HG03066 (cell line): ENCODE measurements around the gene ANK2.

Experiments used
- ATAC-seq: cut with Tn5 transposase; IDR thresholded peaks from one replicate; pipeline ENCODE4 v1.9.1; 2021; ENCODE audit warnings: low read depth; ENCODE audit not compliant: unreplicated experiment

The ANK2 gene

DNA sequence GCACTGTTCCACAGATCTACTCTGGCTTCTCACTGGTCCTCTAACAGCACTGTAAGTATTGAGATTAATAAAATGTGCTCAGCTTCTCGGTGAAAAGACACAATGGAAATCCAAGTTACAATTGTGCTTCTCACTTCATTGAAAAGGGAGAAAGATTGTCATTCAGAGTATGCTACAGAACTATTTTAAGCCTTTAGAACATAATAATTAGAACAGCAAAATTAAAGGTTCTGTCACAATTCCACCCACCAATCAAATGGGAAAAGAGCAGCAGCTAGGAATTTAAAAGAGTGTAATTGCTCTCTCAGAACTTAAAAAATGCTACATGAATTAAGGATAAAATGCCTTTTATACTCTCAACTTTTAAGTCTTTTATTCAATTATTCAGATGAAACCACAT lies 329.4 kb downstream of the ANK2 start:
- no peak for ATAC-seq

- ATAC-seq: no peak
Observed at GRCh38 chr4:113382704-113383103, 333.3 kb downstream of the ANK2 start.

DNA sequence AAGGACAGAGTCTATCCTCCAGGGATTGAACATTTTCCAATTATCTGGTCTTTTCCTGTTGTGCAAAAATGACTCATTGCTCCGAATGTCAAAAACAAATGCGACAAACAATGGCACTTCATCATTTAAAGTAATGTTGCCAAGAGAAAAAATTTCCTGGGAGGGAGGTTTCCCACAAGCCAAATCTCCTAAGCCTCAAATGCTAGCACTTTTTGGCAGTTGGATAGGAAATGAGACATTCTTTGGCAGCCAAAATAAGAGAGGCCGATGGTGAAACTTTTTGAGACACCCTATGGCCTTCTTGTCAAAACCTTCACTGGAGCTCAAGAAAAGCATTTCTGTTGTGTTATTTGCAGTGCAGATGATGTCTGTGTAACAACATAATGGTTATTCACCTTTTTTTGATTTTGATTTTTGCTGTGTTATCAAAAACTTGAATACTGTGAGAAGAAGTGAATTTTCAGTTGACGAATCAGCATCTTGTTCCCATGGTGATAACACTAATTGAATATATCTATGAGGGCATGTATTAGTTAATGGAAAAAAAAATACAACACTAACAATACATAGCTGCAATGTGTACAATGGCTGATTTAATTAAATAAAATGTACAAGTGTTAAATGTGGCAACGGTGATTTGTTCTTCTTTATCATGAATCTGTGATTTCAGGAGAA lies 333.8 kb downstream of the ANK2 start:
- no peak for ATAC-seq

- no peak for ATAC-seq
Observed at GRCh38 chr4:113384600-113384999, 335.1 kb downstream of the ANK2 start.

DNA sequence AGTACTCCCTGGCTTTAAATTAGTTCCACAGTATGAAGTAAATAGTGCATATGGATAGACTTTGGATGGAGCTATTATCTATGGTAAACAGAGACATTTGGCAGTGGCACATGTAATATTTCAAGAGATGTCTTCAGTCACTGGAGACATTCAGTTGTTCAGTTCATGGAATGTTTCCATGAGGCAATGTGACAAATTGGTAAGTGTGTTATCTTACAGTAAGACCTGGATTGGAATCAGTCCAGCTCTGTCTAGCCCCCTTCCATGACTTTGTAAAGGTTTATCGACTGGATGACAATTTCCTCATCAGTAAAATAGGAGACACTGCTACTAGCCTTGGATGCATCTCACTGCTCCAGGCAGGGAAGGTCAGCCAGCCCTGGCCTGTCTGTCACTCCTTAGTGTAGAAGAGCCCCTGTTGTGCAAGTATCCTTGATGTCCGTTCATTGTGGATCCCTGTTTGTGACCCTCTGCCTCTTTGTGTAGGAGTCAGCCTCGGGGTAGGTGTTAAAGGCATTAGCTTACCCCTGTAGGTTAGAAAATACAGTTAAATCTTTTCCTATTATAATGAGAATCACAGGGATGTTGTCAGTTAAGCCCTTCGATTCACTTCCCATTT lies 335.9 kb downstream of the ANK2 start:
- no peak for ATAC-seq

DNA sequence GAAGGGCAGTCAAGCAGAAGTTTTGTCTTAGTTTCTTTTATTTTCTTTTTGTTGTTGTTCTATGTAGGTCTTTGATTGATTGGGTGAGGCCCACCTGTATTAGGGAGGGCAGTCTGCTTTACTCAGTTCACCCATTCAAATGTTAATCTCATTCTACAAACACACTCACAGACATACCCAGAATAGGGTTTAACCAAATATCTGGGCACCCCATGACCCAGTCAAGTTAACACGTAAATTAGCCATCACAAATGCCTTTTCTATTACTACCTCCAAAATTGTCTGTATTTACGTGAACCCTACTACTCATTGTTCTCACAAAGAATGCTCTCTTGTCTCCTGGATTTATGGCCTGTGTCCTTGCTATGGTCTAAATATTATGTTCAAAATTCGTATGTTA lies 339.7 kb downstream of the ANK2 start:
- no peak for ATAC-seq

- no peak for ATAC-seq
Observed at GRCh38 chr4:113390850-113391249, 341.4 kb downstream of the ANK2 start.

- no peak for ATAC-seq
Observed at GRCh38 chr4:113394108-113394729, 344.8 kb downstream of the ANK2 start.

DNA sequence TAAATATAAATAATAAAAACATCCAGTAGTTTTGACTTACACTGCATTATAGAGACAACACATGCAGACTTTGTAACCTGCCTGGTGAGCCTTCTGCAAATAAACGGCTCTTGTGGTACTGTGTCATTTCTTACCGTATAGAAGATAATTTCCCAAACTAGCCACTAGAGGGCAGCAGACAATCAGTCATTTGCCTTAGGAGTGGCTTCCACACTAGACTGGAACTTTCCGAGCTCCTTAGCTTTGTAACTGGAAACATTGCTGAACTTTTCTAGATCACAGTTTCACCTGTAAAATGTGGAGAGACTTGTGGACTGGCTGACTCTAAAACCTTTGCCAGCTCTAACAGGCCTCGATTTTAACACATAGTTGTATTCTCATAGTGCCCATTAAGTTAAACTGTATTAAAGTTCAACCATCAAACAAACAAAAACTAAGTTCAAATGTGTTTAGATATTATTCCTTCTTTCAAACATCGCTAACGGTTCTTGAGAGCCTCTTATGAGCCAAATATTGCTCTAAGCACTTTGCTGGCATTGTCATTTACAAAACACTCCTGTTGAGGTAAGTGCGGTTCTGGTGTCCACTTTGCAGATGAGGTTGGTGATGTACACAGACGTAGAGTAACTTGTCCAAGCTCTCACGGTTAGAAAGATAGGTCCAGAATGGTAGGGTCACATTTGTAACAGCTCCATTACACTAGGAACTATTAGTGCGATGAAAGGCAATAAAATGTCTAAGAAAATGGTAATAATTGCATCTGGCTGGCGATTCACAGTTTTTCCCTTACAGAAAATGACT lies 345.5 kb downstream of the ANK2 start:
- peak; percentile 96 for ATAC-seq

- no peak for ATAC-seq
Observed at GRCh38 chr4:113397114-113397701, 347.8 kb downstream of the ANK2 start.

- no peak for ATAC-seq
Observed at GRCh38 chr4:113398441-113399143, 349.1 kb downstream of the ANK2 start.

DNA sequence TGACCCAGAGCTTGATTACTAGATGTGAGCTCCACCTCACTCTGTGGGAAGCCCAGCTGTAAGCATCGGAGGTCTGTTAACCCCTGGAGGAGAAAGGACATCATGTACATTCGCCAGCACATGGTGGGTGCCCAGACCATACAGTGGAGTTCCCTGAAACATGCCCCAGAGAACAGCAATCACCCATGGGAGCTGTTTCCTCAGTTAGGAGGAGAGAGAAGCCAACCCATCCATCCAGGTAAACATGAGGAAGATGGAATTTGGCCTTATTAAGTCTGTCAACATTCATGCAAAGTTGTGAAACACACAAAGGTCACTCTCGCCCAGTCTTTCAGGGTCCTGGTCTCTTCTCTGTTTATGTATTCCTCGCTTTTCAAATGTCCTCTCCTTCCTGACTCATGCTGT lies 354.7 kb downstream of the ANK2 start:
- no peak for ATAC-seq

DNA sequence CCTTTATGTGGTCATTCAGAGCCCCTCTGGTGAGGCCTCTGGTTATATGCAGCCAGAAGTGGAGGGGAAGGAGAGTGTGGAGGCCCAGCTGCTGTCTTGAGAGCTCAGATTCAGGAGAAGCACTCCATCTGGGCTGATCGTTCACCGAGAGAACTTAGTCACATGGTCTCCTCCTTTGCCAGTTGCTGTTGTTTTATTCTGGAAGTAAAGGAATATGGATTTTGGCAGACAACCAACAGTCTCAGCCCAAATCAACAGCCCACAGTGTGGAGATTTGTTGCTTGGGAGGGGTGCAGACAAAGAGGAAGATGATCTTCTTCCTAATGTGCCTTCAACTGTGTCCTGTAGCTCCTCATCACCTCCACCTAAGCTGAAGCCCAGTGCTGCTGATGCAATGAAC lies 355.4 kb downstream of the ANK2 start:
- ATAC-seq: no peak

DNA sequence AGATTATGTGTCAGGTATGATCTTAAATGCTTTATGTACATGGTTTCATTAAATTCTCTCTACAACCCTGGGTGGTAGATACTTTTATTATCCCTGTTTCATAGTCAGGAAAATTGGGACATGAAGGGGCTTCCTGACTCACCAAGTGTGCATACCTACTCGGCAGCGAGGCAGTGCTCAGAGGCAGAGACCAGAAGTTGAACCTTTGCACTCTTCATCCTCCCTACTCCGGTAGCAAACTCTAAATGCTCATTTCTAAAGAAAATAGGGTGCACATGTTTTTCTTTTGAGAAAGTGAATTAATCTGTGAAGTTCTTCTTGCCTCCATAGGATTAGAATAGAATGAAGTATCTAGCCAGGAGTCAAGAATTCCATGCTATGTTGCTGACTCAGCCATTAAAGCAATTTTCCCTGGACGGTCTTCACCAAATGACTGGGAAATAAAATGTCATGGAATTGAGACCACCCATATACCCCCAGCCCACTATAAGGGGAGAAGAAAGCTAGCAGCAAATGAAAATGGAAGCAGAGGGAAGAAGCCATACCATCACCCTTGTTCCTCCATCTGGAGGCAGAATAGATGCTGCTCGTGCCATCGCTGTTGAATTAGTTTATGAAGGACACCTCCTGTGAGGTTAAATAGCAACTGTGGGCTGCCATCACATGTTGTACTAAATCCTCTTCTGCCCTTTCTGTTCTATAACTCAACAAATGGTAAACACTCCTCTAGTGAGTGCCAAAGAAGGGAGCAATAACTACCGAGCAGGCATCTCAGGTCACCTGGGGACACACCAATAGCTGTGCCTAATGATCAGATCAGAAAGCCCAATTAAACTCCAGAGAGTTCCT lies 356.6 kb downstream of the ANK2 start:
- no peak for ATAC-seq

DNA sequence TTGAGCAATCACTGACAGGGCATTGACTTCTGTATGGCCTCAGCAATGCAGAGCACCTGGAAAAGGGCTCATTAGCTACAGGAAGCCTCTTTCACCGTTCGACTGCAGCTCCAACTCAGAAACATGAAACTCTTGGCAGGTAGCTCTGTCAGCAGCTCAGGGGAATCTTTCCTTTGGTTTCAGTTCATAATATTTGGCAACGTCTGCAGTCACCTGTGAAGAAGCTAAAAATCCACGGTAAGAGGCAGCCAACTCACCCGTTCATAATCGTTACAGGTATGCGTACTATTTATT lies 357.2 kb downstream of the ANK2 start:
- no peak for ATAC-seq

DNA sequence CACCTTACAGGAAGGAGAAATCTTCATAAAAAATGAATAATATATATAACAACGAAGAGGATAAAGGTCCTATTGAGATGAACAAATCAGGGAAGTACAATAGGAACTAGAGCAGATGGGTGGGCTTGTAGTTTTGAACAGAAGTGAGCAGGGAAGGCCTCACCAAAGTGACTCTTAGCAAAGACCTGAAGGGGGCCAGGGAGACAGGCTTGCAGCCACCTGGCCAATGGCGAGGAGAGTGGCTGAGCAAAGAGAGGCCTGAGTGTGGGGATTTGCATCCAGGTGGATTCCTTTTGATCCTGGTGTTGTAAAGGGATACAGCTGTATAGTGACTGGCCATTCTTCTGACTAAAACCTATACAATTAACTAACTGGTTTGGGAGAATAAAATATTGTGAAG lies 358.0 kb downstream of the ANK2 start:
- ATAC-seq: no peak

DNA sequence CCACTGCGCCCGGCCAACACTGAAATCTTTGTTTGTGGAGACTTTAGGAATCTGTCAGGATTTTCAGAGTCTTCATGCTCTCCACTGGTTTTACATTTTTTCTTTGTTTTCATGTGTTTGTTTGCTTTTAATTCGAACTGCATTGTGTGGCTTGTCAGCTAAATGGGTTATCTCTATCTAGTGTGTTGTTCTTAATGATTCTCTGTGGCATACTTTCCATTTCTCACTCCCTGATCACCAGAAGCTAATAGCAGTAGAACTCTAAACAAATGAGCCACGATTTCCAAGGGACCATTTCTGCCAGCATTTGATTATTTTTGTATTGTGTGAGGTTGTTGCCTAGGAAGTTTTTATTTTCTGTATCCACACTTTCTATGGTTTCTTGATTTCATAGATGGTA lies 359.7 kb downstream of the ANK2 start:
- no peak for ATAC-seq

DNA sequence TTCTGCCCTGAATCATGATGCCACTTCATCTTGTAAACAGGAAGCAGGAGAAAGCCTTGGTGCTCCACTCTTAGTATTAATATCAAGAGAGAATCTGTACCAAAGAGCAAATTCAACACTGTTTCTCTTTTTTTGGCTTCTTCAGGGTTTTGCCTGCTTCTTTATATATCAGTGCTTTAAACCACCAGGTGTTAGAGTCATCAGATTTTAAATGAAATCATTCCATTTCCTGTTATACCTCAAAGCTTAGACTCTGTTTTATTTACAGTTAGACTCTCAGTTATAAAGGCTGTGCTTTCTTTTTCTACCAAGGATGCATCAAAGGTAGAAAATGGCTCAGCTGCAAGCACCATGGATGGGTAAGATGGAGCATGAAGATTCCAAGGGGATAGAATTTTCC lies 361.2 kb downstream of the ANK2 start:
- ATAC-seq: no peak

- no peak for ATAC-seq
Observed at GRCh38 chr4:113411496-113411938, 362.1 kb downstream of the ANK2 start.

GRCh38 chr4:113419631-113420030 lies 370.2 kb downstream of the ANK2 start:
- no peak for ATAC-seq
